H9 (cell line): Measurements from ENCODE around the gene KRT77. TPM values are rescaled to one million over a fixed set of nuclear protein-coding genes. Genes with fewer than 3 reads are reported as not detected.

ENCODE experiments used
- DNase-seq: peaks from one replicate; pipeline ENCODE4 v3.0.0-alpha.2; 2017
- H2AFZ ChIP-seq: one replicate; pipeline ENCODE4 v1.6.1; 2013; ENCODE audit warnings: mild to moderate bottlenecking, low read length, control low read depth, moderate library complexity
- H2AK5ac ChIP-seq: 2 replicates; pipeline ENCODE4 v1.6.1; 2013; ENCODE audit warnings: low read length, control low read depth, mixed read lengths; ENCODE audit not compliant: insufficient read length
- H2BK120ac ChIP-seq: one replicate; pipeline ENCODE4 v1.6.1; 2013; ENCODE audit warnings: low read depth, mild to moderate bottlenecking, low read length, control low read depth, inconsistent platforms; ENCODE audit not compliant: poor library complexity, severe bottlenecking
- H2BK12ac ChIP-seq: 2 replicates; pipeline ENCODE4 v1.6.1; 2013; ENCODE audit warnings: low read length, control low read depth, mixed read lengths, low read depth; ENCODE audit not compliant: insufficient read length
- H2BK15ac ChIP-seq: 2 replicates; pipeline ENCODE4 v1.6.1; 2013; ENCODE audit warnings: low read depth, low read length, control low read depth
- H2BK20ac ChIP-seq: one replicate; pipeline ENCODE4 v1.6.1; 2013; ENCODE audit warnings: low read depth, mild to moderate bottlenecking, low read length, control low read depth, inconsistent platforms; ENCODE audit not compliant: poor library complexity, severe bottlenecking
- H2BK5ac ChIP-seq: 2 replicates; pipeline ENCODE4 v1.6.1; 2013; ENCODE audit warnings: low read length, control low read depth, mixed read lengths; ENCODE audit not compliant: insufficient read length
- H3K14ac ChIP-seq: 2 replicates; pipeline ENCODE4 v1.6.1; 2013; ENCODE audit warnings: low read length, control low read depth; ENCODE audit not compliant: insufficient read depth
- H3K18ac ChIP-seq: 2 replicates; pipeline ENCODE4 v1.6.1; 2013; ENCODE audit warnings: low read depth, mild to moderate bottlenecking, mixed read lengths, low read length, control low read depth; ENCODE audit not compliant: insufficient read length
- H3K23ac ChIP-seq: 2 replicates; pipeline ENCODE4 v1.6.1; 2013; ENCODE audit warnings: low read length, control low read depth, mixed read lengths, low read depth; ENCODE audit not compliant: insufficient read length
- H3K23me2 ChIP-seq: 2 replicates; pipeline ENCODE4 v1.6.1; 2013; ENCODE audit warnings: low read depth, mild to moderate bottlenecking, mixed read lengths, low read length, control low read depth; ENCODE audit not compliant: insufficient read length, poor library complexity, severe bottlenecking
- H3K27ac ChIP-seq: 2 replicates; pipeline ENCODE4 v1.5.1; 2013; ENCODE audit warnings: low read length, control low read depth, mixed read lengths, low read depth; ENCODE audit not compliant: insufficient read length
- H3K27me3 ChIP-seq: 2 replicates; pipeline ENCODE4 v1.6.1; 2013; ENCODE audit warnings: low read length, control low read depth, inconsistent platforms; ENCODE audit not compliant: insufficient read depth
- H3K4ac ChIP-seq: 2 replicates; pipeline ENCODE4 v1.6.1; 2013; ENCODE audit warnings: low read depth, mild to moderate bottlenecking, control low read depth, inconsistent platforms, low read length, moderate library complexity
- H3K4me1 ChIP-seq: 2 replicates; pipeline ENCODE4 v1.6.1; 2013; ENCODE audit warnings: low read length, control low read depth, inconsistent platforms; ENCODE audit not compliant: insufficient read depth
- H3K4me2 ChIP-seq: 2 replicates; pipeline ENCODE4 v1.6.1; 2013; ENCODE audit warnings: low read length, control low read depth, mixed read lengths; ENCODE audit not compliant: insufficient read length, insufficient read depth
- H3K56ac ChIP-seq: 2 replicates; pipeline ENCODE4 v1.6.1; 2013; ENCODE audit warnings: low read depth, mild to moderate bottlenecking, mixed read lengths, low read length, control low read depth; ENCODE audit not compliant: insufficient read length
- H3K79me1 ChIP-seq: 2 replicates; pipeline ENCODE4 v1.6.1; 2013; ENCODE audit warnings: low read depth, mild to moderate bottlenecking, moderate library complexity, low read length, control low read depth, inconsistent platforms; ENCODE audit not compliant: insufficient read depth, poor library complexity, severe bottlenecking
- H3K79me2 ChIP-seq: 2 replicates; pipeline ENCODE4 v1.6.1; 2013; ENCODE audit warnings: low read length, control low read depth, inconsistent platforms; ENCODE audit not compliant: insufficient read depth
- H3K9ac ChIP-seq: 2 replicates; pipeline ENCODE4 v1.6.1; 2013; ENCODE audit warnings: low read length, control low read depth, mixed read lengths; ENCODE audit not compliant: insufficient read length; ENCODE audit errors: extremely low read depth
- H3K9me3 ChIP-seq: one replicate; pipeline ENCODE4 v1.6.1; 2013; ENCODE audit warnings: low read depth, low read length, inconsistent platforms; ENCODE audit not compliant: control insufficient read depth
- H3T11ph ChIP-seq: one replicate; pipeline ENCODE4 v1.6.1; 2013; ENCODE audit warnings: mild to moderate bottlenecking, low read length, control low read depth, inconsistent platforms
- H4K20me1 ChIP-seq: one replicate; pipeline ENCODE4 v1.6.1; 2013; ENCODE audit not compliant: control insufficient read depth, insufficient read length, insufficient read depth
- H4K5ac ChIP-seq: 2 replicates; pipeline ENCODE4 v1.6.1; 2013; ENCODE audit warnings: low read depth, mild to moderate bottlenecking, mixed read lengths, low read length, control low read depth; ENCODE audit not compliant: insufficient read length
- H4K8ac ChIP-seq: replicated peaks from 2 replicates; pipeline ENCODE4 v1.6.1; 2013; ENCODE audit warnings: low read length, control low read depth, mixed read lengths, low read depth; ENCODE audit not compliant: insufficient read length
- H4K91ac ChIP-seq: 2 replicates; pipeline ENCODE4 v1.6.1; 2013; ENCODE audit warnings: low read depth, mild to moderate bottlenecking, moderate library complexity, mixed read lengths, low read length, control low read depth; ENCODE audit not compliant: insufficient read length
- H3K27ac Mint-ChIP-seq, 3 experiments: 2 replicates in 2 of 3; 3 replicates in 1 of 3; pipeline ENCODE4 v1.8.0; 2020 to 2021; ENCODE audit warnings: mixed read lengths in 3 of 3, mild to moderate bottlenecking in 1 of 3, moderate library complexity in 1 of 3
- H3K27me3 Mint-ChIP-seq: 2 replicates; pipeline ENCODE4 v1.8.0; 2021; ENCODE audit warnings: low read depth, mild to moderate bottlenecking, moderate library complexity, mixed read lengths
- H3K36me3 Mint-ChIP-seq, 3 experiments: 2 replicates in 2 of 3; 3 replicates in 1 of 3; pipeline ENCODE4 v1.8.0; 2020 to 2021; ENCODE audit warnings: low read depth in 3 of 3, mixed read lengths in 3 of 3; ENCODE audit not compliant: insufficient read depth in 1 of 3
- H3K4me1 Mint-ChIP-seq, 2 experiments: 2 replicates each; pipeline ENCODE4 v1.8.0; 2020; ENCODE audit warnings: mixed read lengths in 2 of 2
- H3K4me3 Mint-ChIP-seq, 2 experiments: 2 replicates in 1 of 2; 3 replicates in 1 of 2; pipeline ENCODE4 v1.8.0; 2020 to 2021; ENCODE audit warnings: mild to moderate bottlenecking in 2 of 2, mixed read lengths in 2 of 2, moderate library complexity in 1 of 2
- H3K9me3 Mint-ChIP-seq, 2 experiments: 2 replicates in 1 of 2; 3 replicates in 1 of 2; pipeline ENCODE4 v1.8.0; 2020; ENCODE audit warnings: mild to moderate bottlenecking in 2 of 2, mixed read lengths in 2 of 2, moderate library complexity in 1 of 2
- CTCF ChIP-seq: fragments of 200-600 bp; sonication (generic); conservative IDR thresholded peaks from 3 replicates; pipeline ENCODE4 v1.8.0; 2021; ENCODE audit warnings: antibody characterized with exemption, mild to moderate bottlenecking
- WGBS: extraction: QIAGEN DNeasy Blood & Tissue Kit; methylation state at CpG from one replicate; pipeline ENCODE4 v1.1.7; 2013; ENCODE audit warnings: missing lambda C conversion rate, low lambda C conversion rate, mixed read lengths; ENCODE audit not compliant: insufficient read length; ENCODE audit errors: extremely low coverage; 5-methylcytosine and 5-hydroxymethylcytosine counted together
- total RNA-seq: library from RNA; stranded (reverse); gene quantifications from 2 replicates; pipeline ENCODE4 v1.2.1, GENCODE V29; 2021

Gene KRT77
- total RNA-seq, 1 experiment from 2014 or later, result not detected

DNA sequence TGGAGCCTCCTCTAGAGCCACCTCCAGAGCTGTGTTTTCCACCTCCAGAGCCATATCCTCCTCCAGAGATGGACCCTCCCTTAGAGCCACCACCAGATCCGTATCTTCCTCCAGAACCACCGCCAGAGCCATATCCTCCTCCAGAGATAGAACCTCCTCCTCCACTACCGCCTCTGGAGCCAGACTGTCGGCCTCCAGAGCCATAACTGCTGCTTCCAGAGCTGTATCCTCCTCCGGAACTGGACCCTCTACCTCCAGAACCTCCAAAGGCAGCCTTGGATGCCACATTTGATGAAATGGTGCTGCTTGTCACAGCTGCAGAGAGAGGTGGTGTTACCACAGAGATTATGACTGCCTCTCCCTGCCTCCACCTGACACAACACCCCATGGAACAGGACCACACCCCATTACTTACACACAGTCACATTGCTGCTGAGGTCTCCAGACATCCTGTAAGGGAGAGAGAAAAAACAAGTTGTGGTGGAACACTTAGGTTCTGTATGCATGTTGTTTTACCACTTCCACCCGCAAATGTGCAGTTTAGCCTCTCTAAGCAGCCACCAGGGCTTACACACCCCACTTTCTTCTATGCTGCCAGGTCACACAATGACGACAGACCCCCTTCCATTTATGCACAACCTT, 58.1 kb downstream of the KRT77 start:
- no peaks in the 10 kb centered on the region for H3K27me3 ChIP-seq
- no peak overlapping the region; the same call in 1 of the 2 replicates for H3K14ac ChIP-seq
- H3K27me3 Mint-ChIP-seq, result peaks cover 27% of the 10 kb centered on the region
- H3K27ac Mint-ChIP-seq, result no peak overlapping the region
- H3K56ac ChIP-seq, result no peak overlapping the region
- no peak overlapping the region for H3K4ac ChIP-seq
- H3K9ac ChIP-seq, result no peak overlapping the region
- H2BK12ac ChIP-seq, result no peak overlapping the region
- no peaks in the 10 kb centered on the region for H4K20me1 ChIP-seq
- H3K27ac ChIP-seq, result no peak overlapping the region
- no CpG with 5 or more reads among the region's 7 CpGs for WGBS
- no peaks in the 10 kb centered on the region for H3K9me3 Mint-ChIP-seq
- H3K79me1 ChIP-seq, result no peaks in the 10 kb centered on the region
- no peak overlapping the region for H3K4me2 ChIP-seq
- DNase-seq, result peak; percentile 15
- no peak overlapping the region for H4K8ac ChIP-seq
- TF ChIP-seq CTCF, result no peak
- H3K4me1 ChIP-seq, result no peaks in the 10 kb centered on the region
- no peak overlapping the region for H3K4me3 Mint-ChIP-seq
- no peak overlapping the region for H3K23ac ChIP-seq
- no peaks in the 10 kb centered on the region for H3K36me3 Mint-ChIP-seq
- no peak overlapping the region for H3K18ac ChIP-seq
- H3K9me3 ChIP-seq, result no peaks in the 10 kb centered on the region
- no peak overlapping the region for H2BK20ac ChIP-seq
- no peak overlapping the region for H4K91ac ChIP-seq
- no peak overlapping the region for H2BK15ac ChIP-seq
- no peak overlapping the region for H3T11ph ChIP-seq
- no peak overlapping the region for H4K5ac ChIP-seq
- peaks cover 0 to 2% of the 10 kb centered on the region in 2 experiments; a peak in 1 of 4 replicates for H3K4me1 Mint-ChIP-seq
- no peak overlapping the region for H2AK5ac ChIP-seq
- H2BK5ac ChIP-seq, result no peak overlapping the region
- H2AFZ ChIP-seq, result no peak overlapping the region
- no peaks in the 10 kb centered on the region for H3K23me2 ChIP-seq
- H3K79me2 ChIP-seq, result no peaks in the 10 kb centered on the region
- no peak overlapping the region for H2BK120ac ChIP-seq
